GM19240 (cell line): ENCODE data around the gene TMEM106C.

Source experiments
- DNase-seq: peaks from one replicate; pipeline ENCODE4 v3.0.0; 2011; ENCODE audit warnings: low spot score; ENCODE audit not compliant: insufficient read length

Gene TMEM106C

DNA sequence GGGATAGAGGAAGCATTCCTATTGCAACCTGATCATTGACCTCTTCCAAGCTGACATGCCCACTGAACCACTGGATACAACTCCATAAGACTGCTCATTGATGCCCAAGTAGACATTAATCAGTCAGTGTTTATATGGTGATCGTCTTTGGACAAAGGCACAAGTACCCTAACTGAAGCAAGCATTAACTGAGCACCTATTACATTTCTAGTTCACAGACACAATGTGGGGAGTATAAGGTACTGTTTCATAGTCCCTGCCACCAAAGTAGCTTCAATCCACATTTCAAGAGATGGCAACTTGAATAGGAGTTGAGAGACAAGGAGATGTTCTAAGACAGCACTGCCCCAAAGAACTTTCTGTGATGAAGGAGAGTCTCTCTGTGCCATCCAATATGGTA, 51.7 kb downstream of the TMEM106C start:
- no peak for DNase-seq

DNA sequence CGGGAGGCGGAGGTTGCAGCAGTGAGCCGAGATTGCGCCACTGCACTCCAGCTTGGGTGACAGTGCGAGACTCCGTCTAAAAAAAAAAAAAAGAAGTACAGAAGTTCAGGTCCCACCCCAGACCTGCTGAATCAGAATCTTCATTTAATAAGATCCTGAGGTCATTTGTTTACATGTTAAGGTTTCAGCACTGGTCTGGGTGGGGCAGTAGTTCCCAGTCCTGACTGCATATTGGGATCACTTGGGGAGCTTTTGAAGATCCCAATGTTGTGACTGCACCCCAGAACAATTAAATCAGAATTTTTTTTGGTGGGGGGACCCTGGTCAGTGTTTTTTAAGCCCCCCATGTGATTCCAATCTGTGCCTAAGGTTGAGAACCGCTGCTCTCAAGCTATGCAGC, 52.6 kb downstream of the TMEM106C start:
- DNase-seq = no peak

DNA sequence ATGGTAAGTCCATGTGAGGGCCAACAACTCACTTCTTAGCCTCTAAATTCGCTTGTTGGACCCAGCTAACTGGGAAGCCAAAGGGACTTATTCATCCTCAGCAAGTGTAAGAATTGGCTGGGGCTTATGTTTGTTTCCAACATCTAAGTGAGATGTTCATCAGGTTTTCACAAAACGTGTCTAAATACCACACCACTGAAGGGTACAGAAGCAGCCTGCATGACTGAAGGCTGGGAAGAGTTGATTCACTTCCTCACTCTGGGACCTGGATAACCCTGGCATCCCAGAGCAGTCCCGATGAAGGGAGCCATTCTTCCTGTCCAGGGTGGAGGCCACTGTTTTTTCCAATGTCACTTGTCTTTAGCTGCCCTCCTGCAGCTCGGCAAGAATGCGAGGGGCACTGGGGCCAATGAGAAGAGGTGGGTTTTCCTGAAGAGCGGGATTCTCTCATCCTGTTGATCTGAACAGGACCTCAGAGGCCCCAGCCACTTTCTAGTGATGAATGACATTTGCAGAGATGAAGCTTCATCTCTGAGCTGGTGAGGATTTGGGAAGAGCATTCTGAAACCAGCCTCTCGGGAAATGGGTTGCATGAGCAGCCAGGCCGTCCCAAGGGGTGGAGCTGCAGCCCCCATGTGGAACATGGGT, 53.1 kb downstream of the TMEM106C start:
- no peak for DNase-seq

DNA sequence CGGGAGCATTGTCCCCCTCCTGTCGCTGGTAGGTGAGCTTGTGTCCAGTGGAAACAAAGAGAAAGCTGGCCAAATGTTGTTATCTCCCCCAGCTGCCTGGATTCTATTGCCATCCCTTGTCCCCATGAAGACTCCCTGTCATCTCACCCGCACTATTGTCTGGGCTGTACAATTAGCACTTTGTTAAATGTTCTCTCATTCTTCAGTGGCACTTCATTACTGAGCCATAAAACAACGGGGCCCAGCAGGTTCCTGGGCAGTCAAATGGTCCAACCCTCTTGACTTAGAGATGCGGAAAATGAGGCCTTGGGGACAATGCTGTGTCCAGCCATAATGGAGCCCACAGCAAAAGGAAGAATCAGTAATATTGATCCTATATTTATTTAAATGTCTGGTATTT, 54.1 kb downstream of the TMEM106C start:
- no peak for DNase-seq

DNA sequence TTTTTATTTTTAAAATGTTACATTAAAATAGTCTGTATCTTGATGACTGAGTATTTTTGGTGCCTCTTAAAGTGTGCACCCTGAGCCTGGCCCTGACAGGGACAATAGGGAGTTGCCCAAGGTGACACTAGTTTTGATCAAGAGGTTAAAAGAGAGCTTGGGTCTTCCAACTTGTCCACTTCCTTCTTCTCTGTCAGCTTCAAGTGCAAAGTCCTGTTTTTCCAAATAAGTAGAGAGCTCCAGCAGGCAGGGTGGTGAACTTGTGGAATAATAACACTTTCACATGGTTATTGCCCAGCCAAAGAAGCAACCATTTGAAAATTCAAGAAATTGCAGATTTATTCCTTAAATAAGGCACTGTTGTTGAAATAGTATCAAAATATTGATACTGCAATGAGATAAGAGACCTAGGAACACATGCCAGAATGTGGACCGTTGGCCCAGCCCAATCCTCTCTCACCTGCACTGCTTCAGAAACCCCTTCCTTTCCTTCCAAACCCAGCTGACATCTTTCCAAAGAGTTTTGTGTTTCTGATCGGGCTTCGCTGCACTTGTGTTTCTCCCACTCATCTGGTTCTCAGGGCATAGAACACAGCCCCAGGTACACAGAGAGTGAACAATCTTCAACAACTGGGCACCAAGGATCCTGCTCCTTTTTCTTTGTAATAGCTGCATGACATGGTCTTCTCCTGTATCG, 54.7 kb downstream of the TMEM106C start:
- no peak for DNase-seq
